PFSK-1 (cell line): ENCODE data around the gene RAPGEF3.

Experiments
- FOXP2 ChIP-seq: optimal IDR thresholded peaks from 2 replicates; pipeline ENCODE3; 2011; ENCODE audit warnings: borderline replicate concordance, control low read depth, inconsistent platforms; ENCODE audit not compliant: insufficient read depth; ENCODE audit errors: extremely low read length, extremely low read depth
- POLR2AphosphoS5 ChIP-seq: IDR thresholded peaks from 2 replicates; pipeline ENCODE4 v1.6.1; 2012; ENCODE audit warnings: low read depth, mild to moderate bottlenecking, control low read depth, low read length, moderate library complexity
- SIN3A ChIP-seq: IDR thresholded peaks from 2 replicates; pipeline ENCODE4 v1.6.1; 2012; ENCODE audit warnings: mild to moderate bottlenecking, low read length, moderate library complexity, borderline replicate concordance; ENCODE audit not compliant: insufficient read depth
- TAF1 ChIP-seq: IDR thresholded peaks from 2 replicates; pipeline ENCODE4 v1.6.1; 2012; ENCODE audit warnings: low read length, control low read depth, borderline replicate concordance; ENCODE audit not compliant: insufficient read depth
- TF ChIP-seq, protein P1 (sequence below), 2 experiments: IDR thresholded peaks; 2 replicates each; pipeline versions ENCODE4 v1.6.1 to v1.8.0; 2011 to 2012; ENCODE audit warnings: low read depth in 2 of 2, low read length in 2 of 2, control low read depth in 1 of 2, inconsistent platforms in 1 of 2, mild to moderate bottlenecking in 1 of 2, moderate library complexity in 1 of 2; ENCODE audit not compliant: insufficient read depth in 1 of 2

The RAPGEF3 gene

DNA sequence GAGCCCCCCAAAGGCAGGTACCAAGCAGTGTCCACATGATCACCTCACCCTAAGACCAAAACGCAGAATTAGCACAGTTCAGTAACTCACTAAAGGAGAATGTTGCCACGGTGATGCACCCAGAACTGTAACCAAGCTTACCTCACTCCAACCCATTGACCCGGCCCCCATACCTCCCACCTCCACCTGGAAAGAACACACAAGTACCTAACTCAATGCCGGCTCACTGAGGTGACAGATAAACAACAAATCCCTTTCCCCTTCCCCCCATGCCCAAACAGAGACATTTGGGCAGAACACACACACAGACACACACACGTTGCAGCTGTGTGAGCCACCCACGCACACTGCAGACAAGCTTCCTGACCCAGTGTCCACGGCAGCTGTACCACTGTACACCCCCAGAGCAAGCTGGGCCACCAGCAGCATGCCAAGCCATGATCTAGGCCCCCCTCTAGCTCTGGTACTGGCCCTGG is 1.3 kb downstream of the RAPGEF3 start:
- no peak for TF ChIP-seq SIN3A
- no peak for TF ChIP-seq POLR2AphosphoS5
- no peak for TF ChIP-seq TAF1

DNA sequence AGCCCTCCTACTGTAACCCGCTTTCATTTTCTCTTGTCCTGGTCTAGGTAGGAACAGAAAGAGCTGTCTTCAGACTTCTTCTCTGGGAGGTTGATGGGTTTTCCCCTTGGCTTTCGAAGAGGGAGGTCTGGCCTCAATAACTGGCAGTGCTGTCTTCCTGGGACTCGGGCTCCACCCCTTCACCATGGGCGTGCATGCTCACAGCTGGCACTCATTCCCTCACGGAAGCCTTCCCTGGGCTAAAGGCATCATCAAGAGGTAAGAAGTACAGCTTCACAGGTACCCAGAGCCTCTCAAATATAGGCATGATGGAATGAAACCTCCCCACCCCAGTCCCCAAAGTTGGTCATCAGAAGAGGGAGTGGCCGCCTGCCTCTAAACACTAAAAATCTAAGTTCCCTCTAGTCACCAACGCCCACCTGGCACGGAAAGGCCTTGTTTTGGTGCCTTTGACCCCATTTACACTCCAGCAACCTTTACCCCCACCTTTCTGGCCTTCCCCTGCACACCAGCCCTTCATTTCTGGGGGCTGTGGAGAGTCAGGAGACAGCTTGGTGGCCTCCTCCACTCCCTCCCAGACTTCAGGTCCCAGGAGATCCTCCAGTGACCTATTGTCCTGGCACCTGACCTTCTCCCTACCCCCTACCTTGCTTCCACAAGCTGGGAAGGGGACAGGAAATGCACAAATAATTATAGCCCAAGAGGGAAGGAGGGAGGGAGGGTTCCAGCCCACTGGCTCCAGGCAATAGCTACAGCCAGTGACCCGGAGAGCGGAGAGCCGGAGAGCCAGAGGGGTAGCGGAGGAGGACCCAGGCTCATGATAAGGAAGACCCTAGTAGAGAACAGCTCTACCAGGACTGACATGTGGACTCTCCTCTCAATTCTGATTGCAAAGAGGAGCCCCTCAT is 2.8 kb downstream of the RAPGEF3 start:
- TF ChIP-seq FOXP2: no peak
- TF ChIP-seq TAF1: no peak
- no peak for TF ChIP-seq SIN3A
- TF ChIP-seq, protein P1, sequence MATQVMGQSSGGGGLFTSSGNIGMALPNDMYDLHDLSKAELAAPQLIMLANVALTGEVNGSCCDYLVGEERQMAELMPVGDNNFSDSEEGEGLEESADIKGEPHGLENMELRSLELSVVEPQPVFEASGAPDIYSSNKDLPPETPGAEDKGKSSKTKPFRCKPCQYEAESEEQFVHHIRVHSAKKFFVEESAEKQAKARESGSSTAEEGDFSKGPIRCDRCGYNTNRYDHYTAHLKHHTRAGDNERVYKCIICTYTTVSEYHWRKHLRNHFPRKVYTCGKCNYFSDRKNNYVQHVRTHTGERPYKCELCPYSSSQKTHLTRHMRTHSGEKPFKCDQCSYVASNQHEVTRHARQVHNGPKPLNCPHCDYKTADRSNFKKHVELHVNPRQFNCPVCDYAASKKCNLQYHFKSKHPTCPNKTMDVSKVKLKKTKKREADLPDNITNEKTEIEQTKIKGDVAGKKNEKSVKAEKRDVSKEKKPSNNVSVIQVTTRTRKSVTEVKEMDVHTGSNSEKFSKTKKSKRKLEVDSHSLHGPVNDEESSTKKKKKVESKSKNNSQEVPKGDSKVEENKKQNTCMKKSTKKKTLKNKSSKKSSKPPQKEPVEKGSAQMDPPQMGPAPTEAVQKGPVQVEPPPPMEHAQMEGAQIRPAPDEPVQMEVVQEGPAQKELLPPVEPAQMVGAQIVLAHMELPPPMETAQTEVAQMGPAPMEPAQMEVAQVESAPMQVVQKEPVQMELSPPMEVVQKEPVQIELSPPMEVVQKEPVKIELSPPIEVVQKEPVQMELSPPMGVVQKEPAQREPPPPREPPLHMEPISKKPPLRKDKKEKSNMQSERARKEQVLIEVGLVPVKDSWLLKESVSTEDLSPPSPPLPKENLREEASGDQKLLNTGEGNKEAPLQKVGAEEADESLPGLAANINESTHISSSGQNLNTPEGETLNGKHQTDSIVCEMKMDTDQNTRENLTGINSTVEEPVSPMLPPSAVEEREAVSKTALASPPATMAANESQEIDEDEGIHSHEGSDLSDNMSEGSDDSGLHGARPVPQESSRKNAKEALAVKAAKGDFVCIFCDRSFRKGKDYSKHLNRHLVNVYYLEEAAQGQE (IDR thresholded peaks at IDR 0.05; ENCODE audit: insufficient read depth in 1 of 2, low read depth in 2 of 2, low read length in 2 of 2): no peak
- no peak for TF ChIP-seq POLR2AphosphoS5

DNA sequence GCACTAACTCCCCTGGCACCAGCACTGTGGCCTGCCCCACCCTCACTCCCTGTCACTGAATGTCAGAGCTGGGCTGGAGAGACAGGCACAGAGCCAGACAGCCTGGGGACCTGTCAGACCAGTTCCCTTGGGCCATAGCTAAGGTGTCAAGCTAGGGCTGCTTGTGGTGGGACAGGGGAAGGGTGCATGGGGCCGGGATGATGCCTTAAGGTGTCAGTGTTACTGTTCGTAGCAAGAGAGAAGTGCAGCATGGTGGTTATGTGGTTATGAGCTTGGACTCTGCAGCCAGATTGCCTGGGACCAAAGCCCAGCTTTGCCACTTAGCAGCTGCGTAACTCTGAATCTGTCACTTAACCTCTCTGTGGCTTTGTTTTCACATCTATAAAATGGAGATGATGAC is 3.8 kb downstream of the RAPGEF3 start:
- TF ChIP-seq, protein P1 (IDR thresholded peaks at IDR 0.05; ENCODE audit: insufficient read depth in 1 of 2, low read depth in 2 of 2, low read length in 2 of 2): no peak
- TF ChIP-seq FOXP2 (no peak), SIN3A (no peak), TAF1 (no peak), POLR2AphosphoS5 (no peak)

DNA sequence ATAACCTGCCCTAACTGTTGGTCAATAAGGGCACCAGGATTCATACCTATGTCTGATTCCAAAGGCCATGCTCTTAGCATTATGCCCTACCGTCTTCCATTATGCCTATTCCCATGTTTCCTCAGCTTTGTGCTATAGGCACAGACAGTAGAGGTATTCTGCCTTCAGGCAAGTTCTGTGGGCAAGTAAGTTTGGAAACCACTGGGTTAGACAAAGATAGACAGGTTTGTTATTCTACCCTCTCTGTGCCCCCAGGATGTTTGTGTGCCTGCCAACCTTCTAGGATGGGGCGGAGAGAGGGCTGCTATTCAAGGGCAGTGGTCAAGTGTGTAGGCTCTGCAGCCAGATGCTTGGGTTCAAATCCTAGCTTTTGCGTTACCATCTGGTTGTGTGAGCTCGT is 4.6 kb downstream of the RAPGEF3 start:
- no peak for TF ChIP-seq POLR2AphosphoS5
- TF ChIP-seq, protein P1 (IDR thresholded peaks at IDR 0.05; ENCODE audit: insufficient read depth in 1 of 2, low read depth in 2 of 2, low read length in 2 of 2): no peak
- TF ChIP-seq TAF1: no peak
- no peak for TF ChIP-seq SIN3A
- no peak for TF ChIP-seq FOXP2

DNA sequence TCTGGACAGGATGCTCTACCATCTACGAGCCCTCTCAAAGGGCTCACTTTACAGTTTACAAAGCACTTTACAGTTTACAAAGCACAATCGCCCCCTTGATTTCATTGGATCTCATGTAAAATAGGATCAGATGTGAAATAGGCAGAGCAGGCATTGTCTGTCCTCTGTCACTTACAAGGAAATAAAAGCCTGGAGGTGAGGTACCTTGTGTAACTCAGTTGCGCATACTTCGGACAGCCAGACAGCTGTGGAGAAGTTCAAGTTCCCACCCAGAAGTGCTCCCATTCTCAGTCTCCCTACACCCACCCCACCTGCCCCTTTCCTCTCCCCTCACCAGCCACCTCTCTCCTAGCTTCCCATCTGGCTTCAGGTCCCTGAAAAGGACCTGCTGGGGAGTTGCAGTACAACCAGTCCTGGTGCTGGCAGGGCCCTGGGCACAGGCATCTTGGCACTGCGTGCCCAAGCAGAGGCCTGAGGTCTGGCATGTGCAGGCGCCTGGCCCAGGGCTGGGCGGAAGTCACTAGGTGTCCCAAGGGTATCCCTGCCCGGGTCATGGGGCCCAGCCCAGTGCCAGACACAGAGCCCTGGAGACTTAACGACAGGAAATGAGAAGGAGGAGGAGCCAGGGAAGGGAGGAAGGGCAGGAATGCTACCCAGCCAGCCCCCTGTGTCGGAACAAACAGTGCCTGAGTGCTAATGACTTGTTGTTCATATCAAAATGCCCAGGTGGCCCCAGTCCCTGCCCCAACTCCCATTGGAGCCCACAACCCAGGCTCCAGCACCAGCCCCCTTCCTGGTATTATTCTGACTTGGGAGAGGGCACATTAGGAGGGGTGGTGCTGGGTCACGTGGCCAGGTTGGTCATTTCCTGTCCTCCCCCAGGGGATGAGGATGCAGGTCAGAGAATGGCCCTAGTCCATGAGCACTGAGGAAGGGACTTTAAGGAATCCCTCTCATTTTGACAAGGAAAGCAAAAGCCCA is 5.4 kb downstream of the RAPGEF3 start:
- no peak for TF ChIP-seq POLR2AphosphoS5
- no peak for TF ChIP-seq FOXP2
- no peak for TF ChIP-seq TAF1
- TF ChIP-seq SIN3A: no peak
- TF ChIP-seq, protein P1 (IDR thresholded peaks at IDR 0.05; ENCODE audit: insufficient read depth in 1 of 2, low read depth in 2 of 2, low read length in 2 of 2): no peak
